Measurements from ENCODE around the gene ZNF19.

Gene ZNF19

DNA sequence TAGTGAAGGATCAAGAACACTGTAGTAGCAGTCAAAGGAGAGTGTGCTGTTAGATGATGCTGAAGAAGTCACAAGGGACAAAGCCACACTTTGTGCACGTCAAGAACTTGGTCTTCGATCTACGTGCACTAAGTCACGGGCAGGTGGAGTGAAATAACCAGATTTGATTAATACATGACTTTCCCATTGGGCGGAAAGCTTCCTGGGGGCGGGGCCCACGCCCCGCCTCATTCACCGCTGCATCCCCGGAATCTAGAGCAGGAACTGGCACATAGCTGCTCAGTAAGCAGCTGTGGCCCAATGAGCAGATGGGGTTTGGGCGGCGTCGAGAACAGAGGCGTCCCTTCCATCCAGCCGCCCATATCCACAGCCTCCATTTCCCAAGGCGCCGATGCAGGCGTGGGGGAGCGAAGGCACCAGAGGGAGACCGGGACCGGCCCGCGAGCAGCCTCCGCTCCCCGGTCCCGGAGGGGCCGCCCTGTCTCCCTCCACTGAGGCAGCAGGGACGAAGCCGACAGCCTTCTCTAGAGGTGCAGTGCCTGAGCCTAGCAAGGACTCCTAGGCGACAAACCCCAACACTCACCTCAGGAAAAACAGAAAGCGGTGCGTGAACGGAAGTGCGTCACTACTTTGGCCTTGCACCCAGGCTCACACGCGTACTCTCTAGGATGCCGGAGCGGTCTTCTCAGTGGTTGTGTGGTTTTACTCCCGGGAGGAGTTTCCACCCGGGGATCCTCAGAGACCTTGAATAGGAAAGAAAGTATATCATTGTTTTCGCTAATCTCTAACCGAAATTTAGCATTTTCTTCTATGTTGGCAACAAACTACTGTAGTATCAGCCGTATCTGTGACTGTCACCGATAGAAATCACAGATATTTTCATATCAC lies 4.9 kb downstream of the ZNF19 start:
- peak; percentile 91 for DNase-seq

DNA sequence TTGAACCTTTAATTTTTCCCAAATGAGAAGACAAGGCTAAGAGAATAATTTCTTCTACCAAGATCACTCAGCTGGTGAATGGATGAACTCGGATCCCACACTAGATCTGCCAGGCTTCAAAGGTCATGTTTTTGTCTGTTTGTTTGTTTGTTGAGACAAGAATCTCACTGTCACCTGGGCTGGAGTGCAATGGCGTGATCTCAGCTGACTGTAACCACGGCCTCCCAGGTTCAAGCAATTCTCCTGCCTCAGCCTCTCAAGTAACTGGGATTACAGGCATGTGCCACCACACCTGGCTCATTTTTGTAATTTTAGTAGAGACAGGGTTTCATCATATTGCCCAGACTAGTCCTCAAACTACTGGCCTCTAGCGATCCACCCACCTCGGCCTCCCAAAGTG lies 6.6 kb downstream of the ZNF19 start:
- DNase-seq = no peak

DNA sequence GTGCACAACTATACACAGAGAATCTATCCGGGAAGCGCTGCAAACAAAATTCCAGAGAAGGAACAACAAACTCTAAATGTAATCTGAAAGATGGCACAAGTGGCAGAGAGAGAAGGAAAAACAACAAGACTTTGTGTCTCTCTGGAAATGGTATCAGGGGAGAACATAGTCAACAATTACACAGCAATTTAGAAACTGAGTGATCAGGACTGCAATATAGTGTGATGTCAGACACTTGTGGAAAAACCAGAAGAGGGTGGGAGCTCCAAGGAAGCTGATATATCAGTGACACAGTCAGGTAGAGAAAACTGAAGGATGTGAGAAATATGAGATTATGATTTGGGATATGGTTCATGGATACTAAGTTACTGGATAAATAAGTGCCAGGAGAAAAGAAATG lies 8.2 kb downstream of the ZNF19 start:
- no peak for DNase-seq

DNA sequence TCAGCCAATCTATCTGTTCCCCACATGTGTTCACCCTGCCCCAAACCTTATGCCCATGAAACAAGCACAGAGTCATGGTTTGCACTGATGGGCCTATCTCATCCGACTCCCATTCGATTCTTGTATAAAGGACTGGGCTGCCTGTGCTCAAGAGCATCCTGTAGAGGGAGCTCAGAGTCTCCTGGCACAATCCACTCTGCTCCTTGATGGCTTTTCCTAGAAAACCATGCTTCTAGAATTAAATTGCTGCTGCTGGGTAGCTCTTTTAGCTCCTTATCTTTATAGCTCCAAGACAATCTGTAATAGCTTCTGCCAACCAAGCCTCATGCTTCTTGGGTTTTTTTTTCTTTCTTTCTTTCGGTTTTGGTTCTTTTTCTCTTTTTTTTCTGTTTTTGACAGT lies 9.7 kb downstream of the ZNF19 start:
- no peak for DNase-seq

DNA sequence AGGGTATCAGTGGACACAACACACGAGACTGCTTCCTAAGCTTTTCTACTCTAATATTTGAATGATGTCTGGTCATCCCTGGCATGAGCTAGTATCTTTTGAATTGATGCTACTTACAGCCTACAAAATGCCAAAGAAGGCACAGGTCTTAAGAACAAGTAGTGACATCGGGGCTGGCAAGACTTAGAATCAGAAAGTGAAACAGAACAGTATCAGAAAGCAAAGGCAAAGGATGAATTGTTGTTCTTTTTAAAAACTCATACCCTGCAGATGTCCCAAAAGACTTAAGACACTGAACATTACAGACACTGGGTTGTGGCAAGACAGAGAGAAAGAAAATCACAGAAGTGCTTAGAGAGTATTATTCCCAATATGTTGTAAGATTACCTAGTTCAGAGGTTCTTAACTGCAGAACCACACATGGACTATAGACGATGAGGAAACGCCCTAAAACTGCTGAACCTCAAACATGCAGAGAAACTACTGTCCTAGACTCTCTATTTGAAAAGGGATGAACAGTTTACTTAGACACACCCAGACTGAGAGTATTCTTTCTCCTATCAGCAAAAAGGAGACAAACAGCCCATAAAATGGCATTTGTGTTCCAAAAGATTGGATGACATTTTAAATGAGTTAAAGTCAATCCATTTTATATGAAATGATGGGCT lies 12.5 kb downstream of the ZNF19 start:
- no peak for DNase-seq

DNA sequence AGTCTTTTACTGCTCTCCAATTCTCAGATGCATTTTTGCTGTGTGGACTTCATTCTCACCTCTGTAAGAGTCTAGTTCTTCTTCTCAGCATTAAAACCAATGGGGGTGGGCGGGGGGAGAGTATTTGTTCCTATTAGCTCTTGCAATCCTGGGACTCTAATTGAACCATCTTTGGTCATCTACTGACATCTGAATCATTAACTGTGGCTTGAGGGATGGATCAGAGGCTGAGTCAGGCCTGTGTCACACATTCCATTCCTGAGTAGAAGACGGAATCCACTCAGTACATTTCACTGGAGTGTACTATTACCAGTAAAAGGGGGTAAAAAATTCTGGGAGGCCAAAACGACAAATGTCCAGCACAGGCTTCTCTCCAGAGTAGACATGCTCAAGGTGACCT lies 14.3 kb downstream of the ZNF19 start:
- DNase-seq = peak; percentile 94

DNA sequence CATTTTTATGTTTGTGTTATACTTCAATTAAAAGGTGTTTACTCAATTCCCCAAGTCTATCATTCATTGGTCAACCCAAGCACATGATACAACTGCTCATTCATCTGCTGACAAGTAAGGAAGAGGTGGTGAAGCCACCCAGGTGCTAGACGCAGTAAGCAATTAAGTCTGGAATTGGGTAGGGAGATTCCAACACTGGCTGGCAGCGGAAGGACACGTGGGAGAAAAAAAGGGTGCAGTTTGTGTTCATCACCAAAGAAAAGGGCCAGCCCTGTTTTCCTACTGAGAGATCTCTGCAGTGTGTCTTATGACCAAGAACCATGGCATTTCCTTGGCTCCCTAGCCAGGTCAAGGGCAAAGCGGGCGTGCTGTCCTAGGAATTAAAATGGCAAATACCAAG lies 15.2 kb downstream of the ZNF19 start:
- DNase-seq = no peak

DNA sequence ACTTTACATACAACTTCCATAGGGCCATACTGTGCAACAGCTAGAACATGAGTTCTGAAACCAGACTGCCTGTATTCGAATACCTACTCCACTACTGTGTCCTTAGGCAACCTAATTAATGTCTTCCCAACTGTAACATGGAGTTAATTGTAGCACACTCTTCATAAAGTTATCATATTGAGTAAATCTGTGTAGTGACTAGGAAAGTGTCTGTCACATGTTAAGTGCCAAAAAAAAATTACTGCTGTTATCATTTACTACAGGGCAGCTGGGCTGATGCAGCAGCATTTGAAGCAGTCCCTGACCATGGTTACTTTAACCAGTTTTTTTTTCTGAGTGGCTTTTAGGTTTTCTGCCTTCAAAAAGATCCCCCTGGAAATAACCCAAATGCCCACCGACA lies 16.2 kb downstream of the ZNF19 start:
- DNase-seq = no peak

DNA sequence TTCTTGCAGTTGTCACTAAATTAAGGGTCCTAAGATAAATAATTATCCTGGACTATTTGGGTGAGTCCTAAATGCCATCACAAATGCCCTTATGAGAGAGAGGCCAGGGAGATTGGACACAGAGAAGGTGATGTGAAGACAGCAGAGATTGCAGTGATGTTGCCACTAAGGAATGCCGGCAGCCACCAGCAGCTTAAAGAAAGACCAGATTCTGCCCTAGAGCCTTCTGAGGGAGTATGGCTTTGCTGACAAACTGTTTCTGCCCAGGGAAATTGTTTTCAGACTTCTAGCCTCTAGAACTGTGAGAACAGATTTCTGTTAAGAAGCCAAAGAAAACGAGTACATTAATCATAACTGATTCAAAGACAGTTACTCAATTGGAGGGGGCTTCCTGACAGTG lies 17.1 kb downstream of the ZNF19 start:
- DNase-seq = no peak

DNA sequence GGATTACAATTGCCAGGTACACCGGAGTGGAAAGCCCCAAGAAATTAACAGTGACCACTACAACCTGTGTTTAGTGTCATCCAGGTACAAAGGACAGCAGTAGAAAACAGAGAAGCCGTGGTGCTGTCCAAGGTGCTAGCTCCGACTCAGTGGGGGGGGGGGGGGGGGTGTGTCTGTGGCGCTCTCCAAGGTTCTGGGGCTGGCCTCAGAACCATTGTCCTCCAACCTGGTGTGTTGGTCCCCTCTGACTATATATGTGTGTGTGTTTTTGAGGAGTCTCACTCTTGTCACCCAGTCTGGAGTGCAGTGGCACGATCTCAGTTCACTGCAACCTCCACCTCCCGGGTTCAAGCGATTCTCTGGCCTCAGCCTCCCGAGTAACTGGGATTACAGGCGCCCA lies 21.3 kb downstream of the ZNF19 start:
- DNase-seq = peak; percentile 35

DNA sequence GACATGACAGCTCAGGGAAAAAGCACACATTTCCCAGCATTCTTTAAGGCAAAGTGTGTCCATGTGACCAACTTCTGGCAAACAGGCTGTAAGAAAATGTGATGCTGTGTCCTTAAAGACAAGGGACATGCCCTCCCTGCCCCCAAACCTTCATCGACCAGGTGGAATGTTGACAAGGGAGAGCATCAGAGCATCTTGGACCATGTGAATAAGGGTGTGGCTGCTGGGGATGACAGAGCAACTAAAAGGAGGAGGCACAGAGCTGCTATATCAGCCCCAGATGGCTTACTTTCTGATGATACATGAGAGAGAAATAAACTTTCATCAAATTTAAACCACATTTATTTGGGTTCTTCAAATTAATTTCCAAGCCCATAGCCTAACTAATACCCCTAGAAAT lies 24.9 kb downstream of the ZNF19 start:
- no peak for DNase-seq

DNA sequence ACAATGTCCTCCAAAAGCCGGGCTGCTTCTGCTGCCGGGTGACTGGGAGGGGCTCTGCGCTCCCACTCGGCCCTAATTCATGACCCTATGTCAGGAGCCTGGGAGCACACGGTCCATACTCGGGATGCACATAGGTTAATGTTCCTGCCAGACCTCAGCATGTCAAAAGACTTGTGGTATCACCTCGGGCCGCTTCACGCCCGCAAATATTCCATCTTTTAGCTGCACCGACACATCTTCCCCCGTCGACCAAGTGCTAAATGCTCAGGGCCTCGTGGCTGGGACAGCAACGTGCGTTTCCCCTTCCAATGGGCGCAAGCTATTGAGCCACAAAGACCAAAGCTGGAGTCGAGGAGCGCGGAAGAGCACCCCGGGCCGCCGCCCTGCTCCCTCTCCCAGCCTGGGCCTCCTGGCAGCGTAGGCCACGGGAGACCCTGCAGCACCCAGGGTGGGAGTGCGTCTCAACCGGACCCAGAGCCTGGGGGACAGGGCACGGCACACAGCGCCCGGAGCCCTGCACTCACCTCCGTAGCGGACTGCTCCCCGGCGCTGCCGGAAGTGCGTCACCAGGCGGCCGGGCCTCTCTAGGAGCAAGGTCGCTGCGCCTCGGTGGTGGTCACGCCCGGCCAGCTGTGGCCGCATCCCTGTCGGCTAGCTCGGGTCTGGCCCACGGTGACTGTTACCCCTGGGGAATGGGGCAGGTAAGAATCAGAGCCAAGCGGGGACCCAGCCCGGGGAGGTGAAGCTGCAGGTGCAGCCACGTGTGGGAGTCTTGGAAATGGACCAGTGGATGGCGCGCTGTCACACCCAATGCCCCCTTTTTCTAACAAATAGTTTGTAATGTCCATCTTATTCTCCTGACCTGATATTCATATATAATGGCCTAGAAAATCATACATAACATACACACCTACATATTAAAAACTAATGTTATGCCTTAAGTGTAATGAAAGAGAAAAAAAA lies 27.2 kb downstream of the ZNF19 start, which contains the start of gene ZNF23:
Gene ZNF23 (minus strand): TSS at position 562 of the 963 bp plus-strand sequence. CDS start 5,451 bp downstream, outside the sequence.
- peak; percentile 69 for DNase-seq

DNA sequence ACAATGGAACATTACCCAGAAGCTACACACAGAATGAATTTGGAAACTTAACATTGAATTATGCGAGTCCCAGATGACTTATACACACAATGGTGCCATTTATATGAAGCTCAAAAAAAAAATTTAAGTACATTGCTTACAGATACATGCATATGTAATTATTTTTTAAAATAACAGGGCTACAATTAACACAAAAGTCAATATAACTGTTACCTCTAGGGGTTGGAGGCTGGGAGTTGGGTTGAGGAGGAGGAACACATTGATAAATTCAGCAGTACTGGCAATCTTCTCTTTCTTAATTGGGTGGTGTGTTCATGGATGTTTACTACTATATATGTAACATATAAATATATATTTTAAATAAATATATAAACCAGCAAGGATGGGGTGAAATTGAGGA lies 28.2 kb downstream of the ZNF19 start:
- no peak for DNase-seq

DNA sequence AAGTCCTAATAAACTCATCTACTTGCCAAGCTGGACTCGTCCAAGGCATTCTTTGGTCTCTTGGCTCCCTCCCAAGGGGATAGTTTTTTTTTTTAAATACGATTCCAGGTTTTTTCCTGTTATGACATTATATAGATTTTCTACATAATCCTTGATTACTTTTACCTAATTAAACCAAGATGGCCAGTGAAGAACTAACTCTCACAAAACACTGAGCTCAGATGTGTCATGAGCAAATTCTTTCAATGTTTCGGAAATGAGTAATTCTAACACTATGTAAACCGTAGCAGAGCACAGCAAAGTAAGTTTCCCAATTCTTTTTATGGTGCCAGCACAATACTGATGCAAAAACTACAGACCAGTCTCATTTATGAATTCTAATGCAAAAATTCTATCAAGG lies 28.9 kb downstream of the ZNF19 start:
- DNase-seq = peak; percentile 90

DNA sequence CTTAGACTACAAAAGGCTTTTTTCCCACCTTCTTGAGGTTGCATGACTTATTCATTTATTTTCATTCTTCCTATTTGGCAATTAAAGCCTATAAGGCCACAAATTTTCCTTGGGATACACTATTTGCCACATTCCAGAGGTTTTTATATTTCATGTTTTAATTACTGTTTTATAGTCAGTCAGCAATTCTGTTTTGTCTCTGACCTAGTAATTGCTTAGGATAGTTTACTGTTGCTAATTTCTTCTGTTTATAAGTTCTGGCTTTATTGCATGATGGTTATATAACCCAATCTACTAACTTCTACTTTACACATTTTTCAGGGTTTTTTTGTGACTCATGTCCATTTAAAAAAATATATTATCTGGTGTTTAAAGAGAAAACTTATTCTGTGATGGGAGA lies 29.6 kb downstream of the ZNF19 start:
- DNase-seq = no peak

DNA sequence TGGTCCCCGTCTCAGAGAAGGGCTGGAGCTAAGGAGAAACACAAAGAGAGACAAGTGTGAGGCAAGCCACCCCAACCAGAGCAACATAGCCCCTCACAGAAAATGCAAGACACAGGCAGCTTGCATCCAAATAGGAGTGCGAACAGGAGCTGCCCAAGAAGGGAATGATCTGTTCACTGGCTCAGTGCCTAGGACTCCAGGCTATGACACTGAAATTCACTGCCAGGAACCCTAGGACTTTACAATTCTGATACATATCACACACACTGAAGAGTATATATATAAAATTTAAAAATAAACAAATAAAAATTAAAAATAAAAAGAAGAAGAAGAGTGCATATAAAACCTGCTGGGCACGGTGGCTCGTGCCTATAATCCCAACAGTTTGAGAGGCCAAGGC lies 32.3 kb downstream of the ZNF19 start:
- no peak for DNase-seq

DNA sequence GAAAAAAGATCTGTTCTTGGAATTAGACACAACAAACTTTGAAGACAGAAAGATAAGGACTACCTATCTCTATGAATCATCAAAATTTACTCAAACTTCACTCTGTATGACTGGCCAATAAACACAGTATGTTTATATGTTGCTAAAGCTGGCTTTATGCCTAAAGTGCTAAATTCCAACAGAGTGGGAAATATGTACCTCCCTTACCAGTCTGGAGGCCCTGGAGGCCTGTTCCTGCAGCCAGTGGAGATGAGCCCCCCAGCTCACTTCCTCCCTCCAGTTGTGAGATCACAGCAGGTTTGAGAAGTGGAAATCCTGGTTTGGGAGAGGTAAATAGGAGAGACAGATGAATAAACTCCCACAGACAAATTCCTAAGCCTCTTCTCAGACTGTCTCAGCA lies 36.1 kb downstream of the ZNF19 start:
- no peak for DNase-seq

DNA sequence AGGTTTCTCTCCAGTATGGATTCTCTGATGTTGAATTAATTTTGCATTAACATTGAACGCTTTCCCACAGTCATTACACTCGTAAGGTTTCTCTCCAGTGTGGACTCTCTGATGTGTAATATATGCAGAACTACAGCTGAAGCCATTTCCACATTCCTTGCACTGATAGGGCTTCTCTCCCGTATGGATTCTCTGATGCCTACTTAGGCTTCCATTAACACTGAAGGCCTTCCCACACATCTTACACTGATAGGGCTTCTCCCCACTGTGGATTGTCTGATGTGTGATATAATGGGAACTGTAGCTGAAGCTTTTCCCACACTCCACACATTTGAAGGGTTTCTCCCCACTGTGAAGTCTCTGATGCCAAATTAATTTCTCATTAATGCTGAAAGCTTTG lies 40.1 kb downstream of the ZNF19 start:
- no peak for DNase-seq

DNA sequence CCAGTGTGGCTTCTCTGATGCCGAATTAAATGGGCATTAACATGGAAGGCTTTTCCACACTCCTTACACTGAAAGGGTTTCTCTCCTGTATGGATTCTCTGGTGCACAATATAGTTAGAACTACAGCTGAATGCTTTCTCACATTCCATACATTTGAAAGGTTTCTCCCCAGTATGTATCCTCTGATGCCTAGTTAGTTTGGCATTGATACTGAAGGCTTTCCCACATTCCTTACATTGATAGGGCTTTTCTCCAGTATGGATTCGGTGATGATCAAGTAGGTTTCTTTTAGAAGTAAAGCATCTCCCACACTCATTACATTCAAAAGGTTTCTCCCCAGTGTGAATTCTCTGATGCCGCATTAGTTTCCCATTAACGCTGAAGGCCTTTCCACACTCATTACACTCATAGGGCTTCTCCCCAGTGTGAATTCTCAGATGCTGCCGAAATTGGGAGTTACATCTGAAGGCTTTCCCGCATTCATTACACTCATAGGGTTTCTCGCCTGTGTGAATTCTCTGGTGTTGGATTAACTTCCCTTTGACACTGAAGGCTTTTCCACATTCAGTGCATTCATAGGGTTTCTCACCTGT lies 40.8 kb downstream of the ZNF19 start:
- DNase-seq = no peak

DNA sequence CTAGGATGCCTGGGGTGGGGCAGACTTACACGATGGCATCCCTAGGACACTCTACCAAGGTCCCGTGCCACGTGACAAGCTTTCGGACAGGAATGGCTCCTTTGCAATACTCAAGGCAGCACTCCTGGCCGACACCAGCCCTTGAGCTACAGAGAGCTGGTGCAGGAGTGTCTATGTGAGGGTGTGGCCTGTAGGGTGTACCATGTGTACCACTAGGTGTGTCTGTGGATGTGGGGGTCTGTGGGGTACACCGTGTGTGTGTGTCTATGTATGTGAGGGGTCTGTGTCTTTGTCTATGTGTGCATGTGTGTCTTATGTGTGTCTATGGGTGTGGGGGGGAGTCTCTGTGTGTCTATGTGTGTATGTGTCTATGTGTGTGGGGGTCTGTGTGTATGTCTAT lies 45.4 kb downstream of the ZNF19 start:
- DNase-seq = no peak

DNA sequence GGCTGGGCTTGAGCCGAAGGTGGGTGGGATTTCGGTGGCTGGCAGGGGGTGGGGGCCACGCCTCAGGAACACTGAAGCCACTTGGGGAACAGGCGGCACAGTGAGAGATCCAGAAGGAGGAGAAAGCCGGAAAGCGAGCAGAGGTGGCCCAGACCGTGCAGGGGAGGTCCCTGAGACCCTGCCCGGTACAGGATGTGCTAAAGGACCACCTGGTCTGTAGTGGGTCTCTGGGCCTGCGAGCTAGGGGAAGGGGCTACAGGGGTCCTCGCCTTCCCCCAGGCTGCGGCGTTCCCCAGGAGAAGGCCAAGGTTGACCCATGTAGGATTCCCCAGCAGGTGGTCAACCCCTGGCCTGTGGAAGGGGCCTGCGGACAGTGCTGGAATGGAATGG lies 47.1 kb downstream of the ZNF19 start, which contains the start of gene TLE7:
Gene TLE7 (minus strand): TSS at position 4 of the 390 bp plus-strand sequence. CDS start 8,730 bp downstream, outside the sequence.
- DNase-seq = no peak

DNA sequence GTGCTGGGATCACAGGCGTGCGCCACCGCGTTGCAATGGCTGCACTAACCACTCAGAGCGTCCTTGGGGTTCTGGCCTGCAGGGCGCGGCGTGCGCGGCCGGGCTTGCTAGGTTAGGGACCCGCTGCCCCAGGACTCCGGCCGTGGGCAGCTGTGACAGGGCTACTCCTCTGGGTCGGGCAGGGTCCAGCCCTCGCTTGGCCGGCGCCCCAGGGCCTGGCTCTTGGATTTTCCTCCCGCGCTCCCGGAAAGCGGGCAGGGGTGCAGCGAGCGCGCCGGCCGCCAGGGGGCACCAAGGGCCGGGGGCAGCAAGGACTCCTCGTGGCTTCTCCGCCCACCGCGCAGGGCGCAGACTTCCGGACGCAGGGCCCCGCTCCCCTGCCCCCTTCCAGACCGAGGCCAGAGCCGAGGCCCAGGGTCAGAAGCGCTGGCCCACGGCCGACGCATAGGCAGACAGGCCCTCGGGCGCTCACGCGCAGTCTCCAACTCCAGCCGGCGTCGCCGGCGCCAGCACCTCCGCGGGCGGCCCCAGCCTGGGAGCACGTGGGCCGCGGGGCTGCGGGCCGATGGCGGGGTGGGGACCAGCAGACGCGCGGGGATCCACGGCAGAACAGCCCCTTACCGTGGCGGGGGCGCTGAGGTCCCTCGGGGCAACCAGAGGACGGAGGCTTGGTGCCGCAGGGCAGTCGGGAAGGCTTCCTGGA lies 47.6 kb downstream of the ZNF19 start:
- no peak for DNase-seq
